AG09319 (cell line): ENCODE measurements around the gene GRK6.

Experiments used
- DNase-seq: peaks from one replicate; pipeline ENCODE4 v3.0.0-alpha.2; 2010; ENCODE audit warnings: low read depth; ENCODE audit errors: extremely low read depth
- TF ChIP-seq, protein P1 (sequence below): IDR thresholded peaks from 2 replicates; pipeline ENCODE4 v1.5.1; 2011; ENCODE audit warnings: low read depth, mild to moderate bottlenecking, inconsistent platforms, low read length, moderate library complexity

The GRK6 gene

DNA sequence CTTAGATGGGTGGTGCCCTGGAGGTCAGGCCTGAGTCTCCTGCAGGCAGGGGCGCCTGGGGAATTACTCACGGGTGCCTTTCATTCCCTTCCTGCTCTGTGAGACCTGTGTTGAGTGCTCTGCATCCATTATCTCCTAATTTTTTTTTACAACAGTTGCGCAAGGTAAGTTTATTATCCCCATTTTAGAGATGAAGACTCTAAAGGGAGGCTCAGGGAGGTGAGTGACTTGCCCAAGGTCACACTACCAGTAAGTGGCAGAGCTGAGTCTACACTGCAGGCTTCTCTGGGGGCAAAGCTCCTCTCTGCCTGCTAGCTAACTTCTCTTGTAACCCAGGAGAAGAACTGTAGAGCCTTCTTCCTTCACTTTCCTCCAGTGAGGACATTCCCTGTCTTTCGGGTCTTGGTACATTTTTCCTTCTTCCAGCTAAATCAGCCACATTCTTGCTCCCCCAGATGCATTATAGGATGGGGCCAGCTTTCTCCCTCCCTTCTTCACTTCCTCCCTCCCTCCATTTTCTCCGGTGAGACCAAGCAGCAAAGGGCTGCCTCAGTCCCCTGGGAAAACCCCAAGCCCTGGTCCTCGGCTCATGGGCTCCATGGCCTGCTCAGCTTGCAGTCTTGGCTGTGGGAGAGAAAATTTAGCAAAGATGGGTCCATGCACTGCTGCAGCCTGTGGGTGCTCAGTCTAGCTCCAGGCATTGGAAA, 21.9 kb downstream of the GRK6 start:
- no peak for DNase-seq
- TF ChIP-seq, protein P1, sequence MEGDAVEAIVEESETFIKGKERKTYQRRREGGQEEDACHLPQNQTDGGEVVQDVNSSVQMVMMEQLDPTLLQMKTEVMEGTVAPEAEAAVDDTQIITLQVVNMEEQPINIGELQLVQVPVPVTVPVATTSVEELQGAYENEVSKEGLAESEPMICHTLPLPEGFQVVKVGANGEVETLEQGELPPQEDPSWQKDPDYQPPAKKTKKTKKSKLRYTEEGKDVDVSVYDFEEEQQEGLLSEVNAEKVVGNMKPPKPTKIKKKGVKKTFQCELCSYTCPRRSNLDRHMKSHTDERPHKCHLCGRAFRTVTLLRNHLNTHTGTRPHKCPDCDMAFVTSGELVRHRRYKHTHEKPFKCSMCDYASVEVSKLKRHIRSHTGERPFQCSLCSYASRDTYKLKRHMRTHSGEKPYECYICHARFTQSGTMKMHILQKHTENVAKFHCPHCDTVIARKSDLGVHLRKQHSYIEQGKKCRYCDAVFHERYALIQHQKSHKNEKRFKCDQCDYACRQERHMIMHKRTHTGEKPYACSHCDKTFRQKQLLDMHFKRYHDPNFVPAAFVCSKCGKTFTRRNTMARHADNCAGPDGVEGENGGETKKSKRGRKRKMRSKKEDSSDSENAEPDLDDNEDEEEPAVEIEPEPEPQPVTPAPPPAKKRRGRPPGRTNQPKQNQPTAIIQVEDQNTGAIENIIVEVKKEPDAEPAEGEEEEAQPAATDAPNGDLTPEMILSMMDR, result no peak

DNA sequence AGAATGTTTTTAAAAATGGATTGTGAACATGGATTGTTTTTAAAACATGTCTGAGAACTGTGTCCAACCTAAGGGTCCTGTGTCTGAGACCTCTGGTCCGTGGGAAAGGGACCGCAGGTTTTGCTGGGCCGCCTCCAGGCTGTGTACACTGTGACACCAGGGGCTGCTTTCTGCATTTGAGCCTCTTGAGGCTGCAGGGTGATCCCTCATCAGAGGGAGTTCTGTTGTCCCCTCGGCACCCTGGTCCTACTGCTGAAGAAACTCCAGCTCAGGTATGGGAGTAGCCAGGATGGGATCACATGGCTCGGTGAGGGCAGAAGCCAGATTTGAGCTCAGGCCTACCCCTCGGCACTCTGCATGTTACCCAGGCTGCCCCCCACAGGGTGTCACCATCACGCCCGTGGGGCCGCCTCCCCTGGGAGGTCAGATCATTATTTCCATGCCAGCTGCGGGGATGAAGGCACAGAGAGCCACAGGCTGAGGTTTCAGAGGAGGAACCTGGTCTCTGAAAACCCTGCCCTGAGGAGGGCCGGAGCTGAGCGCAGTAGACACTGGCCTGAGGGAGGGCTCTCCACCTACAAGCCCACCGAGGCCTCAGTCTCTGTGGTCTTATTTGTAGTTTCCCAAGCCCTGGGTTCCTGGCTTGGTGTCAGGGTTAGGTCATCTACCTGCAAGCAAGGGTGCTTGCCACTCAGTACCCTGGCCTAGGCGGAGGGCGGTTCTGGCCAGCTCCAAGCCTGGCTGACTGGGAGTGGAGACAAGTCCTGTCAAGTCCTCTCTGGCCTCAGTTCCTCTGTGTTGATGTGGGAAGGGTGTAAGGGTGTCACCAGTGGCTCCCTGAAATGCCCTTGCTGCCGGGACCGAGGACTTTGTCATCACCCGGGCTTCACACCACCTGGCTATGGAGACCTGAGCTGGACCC, 22.9 kb downstream of the GRK6 start:
- TF ChIP-seq, protein P1, result no peak

DNA sequence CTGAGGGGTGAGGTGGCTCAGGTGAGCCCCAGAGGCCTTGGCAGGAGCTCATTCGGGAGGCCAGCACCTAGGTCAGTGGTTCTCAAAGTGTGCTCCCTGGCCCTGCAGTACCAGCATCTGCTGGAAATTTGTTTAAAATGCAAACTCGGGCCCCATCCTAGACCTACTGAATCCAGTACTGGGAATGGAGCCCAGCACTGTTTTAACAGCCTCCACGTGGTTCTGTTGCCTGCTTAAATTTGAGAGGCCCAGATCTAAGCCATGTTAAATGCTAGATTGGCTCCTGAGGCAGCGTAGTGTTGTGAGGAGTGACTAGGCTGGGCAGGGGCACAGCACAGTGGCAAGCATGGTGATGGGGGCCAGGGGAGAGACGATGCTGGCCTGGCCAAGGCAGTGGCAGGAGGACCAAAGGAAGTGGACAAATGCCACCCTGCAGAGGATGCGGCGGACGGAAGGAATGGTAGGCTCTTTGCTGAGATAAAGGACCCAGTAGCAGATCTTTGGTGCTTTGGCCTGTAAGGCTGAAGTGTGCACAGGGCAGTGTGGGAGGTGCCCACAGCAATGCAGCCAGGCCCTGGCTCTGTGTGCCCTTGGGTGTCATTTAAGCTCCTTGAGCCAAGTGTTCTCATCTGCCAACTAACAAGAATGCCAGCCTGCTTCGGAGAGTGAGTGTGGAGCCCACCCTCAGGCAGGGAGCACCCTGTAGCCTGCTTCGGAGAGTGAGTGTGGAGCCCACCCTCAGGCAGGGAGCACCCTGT, 24.4 kb downstream of the GRK6 start:
- TF ChIP-seq, protein P1, result no peak
- no peak for DNase-seq

More for the DNA sequence above, 22.9 kb downstream of the GRK6 start:
- no peak for DNase-seq

DNA sequence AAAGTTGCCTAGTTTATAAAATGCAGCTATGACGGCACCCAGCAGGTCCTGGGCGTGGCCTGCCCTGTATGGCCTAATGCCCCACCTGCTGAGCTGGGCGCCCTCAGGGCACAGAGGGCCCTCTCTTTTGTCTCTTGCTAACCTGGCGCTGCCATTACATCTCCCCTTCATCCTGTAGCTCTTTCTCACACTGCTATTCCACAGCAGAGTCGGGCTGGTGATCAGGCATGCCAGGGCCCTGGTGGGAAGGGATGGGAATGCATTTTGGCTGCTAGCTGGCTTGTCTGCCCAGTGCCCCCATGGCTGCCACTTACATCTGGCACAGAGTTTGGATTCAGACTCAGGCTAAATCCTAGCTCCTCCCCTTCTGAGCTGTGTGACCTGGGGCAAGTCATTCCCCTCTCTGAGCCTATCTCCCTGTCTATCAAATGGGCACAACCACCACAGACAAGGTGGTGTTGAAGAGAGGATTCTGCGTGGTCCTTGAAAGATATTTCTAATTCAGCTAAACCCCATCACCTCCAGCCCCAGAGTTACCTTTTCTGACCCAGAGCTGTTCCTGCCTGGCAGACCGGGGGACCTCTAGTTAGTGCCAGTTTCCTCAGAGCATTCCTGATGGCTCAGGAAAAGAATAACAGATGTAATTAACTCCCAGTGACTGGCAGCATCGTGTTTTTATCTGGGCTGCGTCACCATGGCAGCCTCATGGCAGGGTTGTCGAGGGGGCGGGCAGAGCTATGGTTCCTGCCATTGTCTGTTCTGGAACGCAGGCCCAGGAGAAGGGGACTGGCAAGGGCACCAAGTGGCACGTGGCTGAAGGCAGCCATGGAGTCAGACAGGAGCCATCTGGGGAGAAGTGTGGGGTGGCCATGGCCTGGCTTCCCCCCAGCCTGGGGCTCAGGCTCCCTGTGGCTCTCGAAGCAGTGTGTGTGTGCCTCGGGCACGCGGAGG, 26.5 kb downstream of the GRK6 start:
- DNase-seq, result no peak
- TF ChIP-seq, protein P1, result no peak

DNA sequence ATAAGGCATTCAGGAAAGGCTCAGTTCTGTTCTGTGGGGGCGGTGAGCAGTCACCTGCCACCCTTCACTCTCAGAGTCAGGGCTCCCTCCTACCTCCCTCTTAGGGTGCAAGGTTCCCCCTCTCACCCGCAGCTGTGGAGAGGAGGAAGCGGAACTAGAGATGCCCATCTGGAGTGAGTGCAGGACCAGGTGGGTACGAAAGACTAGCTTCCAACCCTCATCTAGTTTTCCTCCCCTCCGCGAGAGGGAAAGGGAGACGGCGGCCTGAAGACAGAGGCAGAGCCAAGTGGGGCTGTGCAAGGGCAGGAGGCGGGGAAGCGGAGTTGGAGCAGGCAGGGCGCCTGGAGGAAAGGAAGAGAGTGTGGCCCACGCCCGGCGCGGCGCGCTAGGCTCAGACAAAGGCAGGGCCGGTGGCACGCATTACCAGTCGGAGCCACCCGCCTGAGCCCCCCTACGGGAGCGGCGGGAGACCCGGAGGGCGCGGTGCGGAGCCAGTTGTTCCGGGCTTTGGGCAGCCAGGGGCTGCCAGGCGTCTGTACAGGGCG, 27.4 kb downstream of the GRK6 start:
- no peak for DNase-seq
- TF ChIP-seq, protein P1, result no peak

DNA sequence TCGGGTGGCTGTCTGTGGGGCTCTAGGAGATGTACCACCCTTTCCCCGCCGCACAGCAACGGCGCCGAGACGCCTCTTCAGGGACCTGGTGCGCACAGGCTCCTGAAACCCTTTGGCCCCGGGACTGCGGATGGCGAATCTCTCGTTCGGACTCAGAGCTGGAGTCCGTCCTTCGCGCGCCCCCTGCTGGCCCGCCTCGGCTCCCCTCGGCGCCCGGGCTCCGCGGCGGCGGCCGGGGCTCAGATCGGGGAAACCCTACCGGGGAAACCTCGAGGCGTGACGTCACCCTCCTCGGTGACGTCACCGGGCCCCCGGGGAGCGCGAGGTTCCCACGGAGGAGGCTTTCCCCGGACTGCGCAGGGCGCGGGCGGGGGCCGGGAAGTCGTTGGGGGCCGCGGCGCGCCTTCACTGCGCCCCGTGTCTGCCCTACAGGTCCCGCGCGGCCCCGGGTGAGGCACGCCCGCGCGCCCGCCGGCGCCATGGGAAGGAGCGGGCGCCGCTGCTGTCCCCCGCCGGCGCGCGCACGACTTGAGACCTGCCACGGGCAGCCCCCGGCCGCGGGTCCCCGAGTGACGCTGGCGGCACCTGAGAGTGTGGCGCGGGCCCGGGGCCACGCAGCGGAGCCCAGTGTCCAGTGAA, 28.0 kb downstream of the GRK6 start:
- no peak for DNase-seq
- TF ChIP-seq, protein P1, result peak; percentile 48
